ENCODE measurements around the gene DTL.

DTL gene

DNA sequence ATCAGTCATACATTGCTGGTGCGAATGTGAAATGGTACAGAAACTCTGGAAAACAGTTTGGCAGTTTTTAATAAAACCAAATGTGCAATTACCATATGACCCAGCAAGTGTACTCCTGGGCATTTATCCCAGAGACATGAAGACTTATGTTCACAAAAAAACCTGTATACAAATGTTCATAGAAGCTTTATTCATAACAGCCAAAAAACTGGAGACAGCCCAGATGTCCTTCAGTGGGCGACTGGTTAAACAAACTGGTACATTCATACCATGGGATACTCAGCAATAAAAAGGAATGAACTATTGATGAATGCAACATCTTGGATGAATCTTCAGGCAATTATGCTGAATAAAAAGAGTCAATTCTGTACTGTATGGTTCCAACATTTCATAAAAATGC, 97.8 kb downstream of the DTL start:
- POLR2A ChIA-PET: no interaction called here
- DNase-seq (ENCODE audit: extremely low spot score): no peak
- TF ChIP-seq BHLHE40 (IDR thresholded peaks at IDR 0.05; ENCODE audit: borderline replicate concordance) (no peak), TARDBP (IDR thresholded peaks at IDR 0.05) (no peak), CTBP1 (IDR thresholded peaks at IDR 0.05; ENCODE audit: borderline replicate concordance) (no peak), HDGF (IDR thresholded peaks at IDR 0.05; ENCODE audit: borderline replicate concordance) (no peak), L3MBTL2 (conservative IDR thresholded peaks at IDR 0.05) (no peak), FOXK2 (IDR thresholded peaks at IDR 0.05) (no peak), ARNT (IDR thresholded peaks at IDR 0.05) (no peak), SP1 (IDR thresholded peaks at IDR 0.05) (no peak), ELF4 (IDR thresholded peaks at IDR 0.05) (no peak), FOXA1 (IDR thresholded peaks at IDR 0.05) (no peak), ZNF384 (IDR thresholded peaks at IDR 0.05) (no peak), SUZ12 (IDR thresholded peaks at IDR 0.05) (no peak), PKNOX1 (IDR thresholded peaks at IDR 0.05) (no peak)
- CTCF ChIA-PET: interaction anchor here (0.7 kb wide), 1 partner anchor 171 kb away, joined by 7 read pairs; no protein-coding TSS in a partner anchor

GRCh38 chr1:212135166-212135565, 99.6 kb downstream of the DTL start:
- TF ChIP-seq FOXM1 (IDR thresholded peaks at IDR 0.05; ENCODE audit: borderline replicate concordance) (no peak), FOXA1 (IDR thresholded peaks at IDR 0.05) (no peak), HDGF (IDR thresholded peaks at IDR 0.05; ENCODE audit: borderline replicate concordance) (no peak), ARNT (IDR thresholded peaks at IDR 0.05) (no peak), L3MBTL2 (conservative IDR thresholded peaks at IDR 0.05) (no peak), FOXK2 (IDR thresholded peaks at IDR 0.05) (no peak), CTBP1 (IDR thresholded peaks at IDR 0.05; ENCODE audit: borderline replicate concordance) (no peak), ELF4 (IDR thresholded peaks at IDR 0.05) (no peak), LEF1 (IDR thresholded peaks at IDR 0.05; ENCODE audit: borderline replicate concordance) (no peak)
- CTCF ChIA-PET: no interaction called here
- POLR2A ChIA-PET: no interaction called here
- no peak for DNase-seq (ENCODE audit: extremely low spot score)

- DNase-seq (ENCODE audit: extremely low spot score): no peak
- POLR2A ChIA-PET: no interaction called here
- CTCF ChIA-PET: no interaction called here
- no peak for TF ChIP-seq SP1 (IDR thresholded peaks at IDR 0.05)
- no peak for TF ChIP-seq SUZ12 (IDR thresholded peaks at IDR 0.05)
- TF ChIP-seq LEF1 (IDR thresholded peaks at IDR 0.05; ENCODE audit: borderline replicate concordance): no peak
- TF ChIP-seq CTBP1 (IDR thresholded peaks at IDR 0.05; ENCODE audit: borderline replicate concordance): no peak
- no peak for TF ChIP-seq HDGF (IDR thresholded peaks at IDR 0.05; ENCODE audit: borderline replicate concordance)
Observed at GRCh38 chr1:212137854-212138253, 102.3 kb downstream of the DTL start.

GRCh38 chr1:212138457-212138856, 102.9 kb downstream of the DTL start:
- ChIA-PET POLR2A (no interaction called here), CTCF (no interaction called here)
- TF ChIP-seq SP1 (IDR thresholded peaks at IDR 0.05) (no peak), ZNF384 (IDR thresholded peaks at IDR 0.05) (no peak), PKNOX1 (IDR thresholded peaks at IDR 0.05) (no peak), LEF1 (IDR thresholded peaks at IDR 0.05; ENCODE audit: borderline replicate concordance) (no peak), ARNT (IDR thresholded peaks at IDR 0.05) (no peak), ELF4 (IDR thresholded peaks at IDR 0.05) (no peak), NFRKB (IDR thresholded peaks at IDR 0.05) (no peak), FOXA1 (IDR thresholded peaks at IDR 0.05) (no peak), BHLHE40 (IDR thresholded peaks at IDR 0.05; ENCODE audit: borderline replicate concordance) (no peak), HDGF (IDR thresholded peaks at IDR 0.05; ENCODE audit: borderline replicate concordance) (no peak), TARDBP (IDR thresholded peaks at IDR 0.05) (no peak), FOXK2 (IDR thresholded peaks at IDR 0.05) (no peak), FOXM1 (IDR thresholded peaks at IDR 0.05; ENCODE audit: borderline replicate concordance) (no peak), CTBP1 (IDR thresholded peaks at IDR 0.05; ENCODE audit: borderline replicate concordance) (no peak), SUZ12 (IDR thresholded peaks at IDR 0.05) (no peak), L3MBTL2 (conservative IDR thresholded peaks at IDR 0.05) (no peak)
- no peak for DNase-seq (ENCODE audit: extremely low spot score)

DNA sequence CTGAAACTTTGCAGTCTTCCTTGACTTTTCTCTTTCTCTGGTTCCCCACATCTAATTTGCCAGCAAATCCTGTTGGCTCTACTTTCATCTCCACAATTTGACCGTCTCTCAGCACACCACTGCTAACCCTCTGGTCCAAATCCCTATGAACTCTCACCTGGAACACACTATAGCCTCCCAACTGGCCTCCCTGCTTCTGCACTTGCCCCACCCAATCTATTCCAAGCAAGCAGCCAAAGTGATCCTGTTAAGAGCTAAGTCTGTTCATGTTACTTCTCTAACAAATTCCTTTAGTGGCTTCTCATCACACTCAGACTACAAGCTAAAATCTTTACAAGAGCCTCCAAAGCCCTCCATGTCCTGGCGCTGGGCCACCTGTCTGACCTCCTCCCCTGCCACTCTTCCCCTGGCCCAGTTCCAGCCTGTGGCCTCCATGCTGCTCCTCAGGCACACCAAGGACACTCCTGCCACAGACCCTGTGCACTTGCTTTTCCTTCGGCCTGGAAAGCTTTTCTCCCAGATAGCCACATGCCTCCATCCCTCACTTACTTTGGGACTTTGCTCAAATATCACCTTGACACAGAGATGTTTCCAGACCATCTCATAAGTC, 104.1 kb downstream of the DTL start:
- POLR2A ChIA-PET: no interaction called here
- DNase-seq (ENCODE audit: extremely low spot score): no peak
- no peak for TF ChIP-seq LEF1 (IDR thresholded peaks at IDR 0.05; ENCODE audit: borderline replicate concordance)
- no peak for TF ChIP-seq CTBP1 (IDR thresholded peaks at IDR 0.05; ENCODE audit: borderline replicate concordance)
- no peak for TF ChIP-seq HDGF (IDR thresholded peaks at IDR 0.05; ENCODE audit: borderline replicate concordance)
- TF ChIP-seq PKNOX1 (IDR thresholded peaks at IDR 0.05): no peak
- no peak for TF ChIP-seq FOXM1 (IDR thresholded peaks at IDR 0.05; ENCODE audit: borderline replicate concordance)
- no peak for TF ChIP-seq ARNT (IDR thresholded peaks at IDR 0.05)
- TF ChIP-seq FOXA1 (IDR thresholded peaks at IDR 0.05): no peak
- no peak for TF ChIP-seq ZNF384 (IDR thresholded peaks at IDR 0.05)
- TF ChIP-seq BHLHE40 (IDR thresholded peaks at IDR 0.05; ENCODE audit: borderline replicate concordance): no peak
- no peak for TF ChIP-seq SP1 (IDR thresholded peaks at IDR 0.05)
- TF ChIP-seq NFRKB (IDR thresholded peaks at IDR 0.05): no peak
- TF ChIP-seq FOXK2 (IDR thresholded peaks at IDR 0.05): no peak
- TF ChIP-seq TARDBP (IDR thresholded peaks at IDR 0.05): no peak
- TF ChIP-seq ELF4 (IDR thresholded peaks at IDR 0.05): no peak
- CTCF ChIA-PET: no interaction called here

GRCh38 chr1:212141404-212141803, 105.9 kb downstream of the DTL start:
- CTCF ChIA-PET: no interaction called here
- no peak for DNase-seq (ENCODE audit: extremely low spot score)
- POLR2A ChIA-PET: no interaction called here
- TF ChIP-seq CTBP1 (IDR thresholded peaks at IDR 0.05; ENCODE audit: borderline replicate concordance) (no peak), SP1 (IDR thresholded peaks at IDR 0.05) (no peak), FOXK2 (IDR thresholded peaks at IDR 0.05) (no peak), ARNT (IDR thresholded peaks at IDR 0.05) (no peak), FOXM1 (IDR thresholded peaks at IDR 0.05; ENCODE audit: borderline replicate concordance) (no peak), SUZ12 (IDR thresholded peaks at IDR 0.05) (no peak), PKNOX1 (IDR thresholded peaks at IDR 0.05) (no peak), ELF4 (IDR thresholded peaks at IDR 0.05) (no peak), FOXA1 (IDR thresholded peaks at IDR 0.05) (no peak), BHLHE40 (IDR thresholded peaks at IDR 0.05; ENCODE audit: borderline replicate concordance) (no peak), HDGF (IDR thresholded peaks at IDR 0.05; ENCODE audit: borderline replicate concordance) (no peak), ZNF384 (IDR thresholded peaks at IDR 0.05) (no peak), NFRKB (IDR thresholded peaks at IDR 0.05) (no peak), LEF1 (IDR thresholded peaks at IDR 0.05; ENCODE audit: borderline replicate concordance) (no peak)

Measured in HEK293T (cell line).